OCI-LY1 (cell line): ENCODE results near the gene ZNF470.

ENCODE experiments used
- H2AFZ ChIP-seq: fragments of 200-600 bp; sonication (generic), shearing (Covaris generic); 2 replicates; pipeline ENCODE4 v1.6.0; 2014; ENCODE audit warnings: antibody characterized with exemption, mild to moderate bottlenecking, low read length
- H3F3A ChIP-seq: fragments of 200-600 bp; sonication (generic), shearing (Covaris generic); 2 replicates; pipeline ENCODE4 v1.6.0; 2014; ENCODE audit warnings: mild to moderate bottlenecking, antibody characterized with exemption, low read length, moderate library complexity; ENCODE audit not compliant: insufficient read depth
- H3K27ac ChIP-seq: fragments of 200-600 bp; sonication (generic); 2 replicates; pipeline ENCODE4 v1.5.1; 2014; ENCODE audit warnings: low read length, mixed run types, mild to moderate bottlenecking, low read depth; ENCODE audit not compliant: poor library complexity, severe bottlenecking
- H3K27me3 ChIP-seq: fragments of 200-600 bp; sonication (generic); 2 replicates; pipeline ENCODE4 v1.6.0; 2014; ENCODE audit warnings: antibody characterized with exemption, mild to moderate bottlenecking, low read length, moderate library complexity; ENCODE audit not compliant: insufficient read depth
- H3K36me3 ChIP-seq: fragments of 200-600 bp; sonication (generic); 2 replicates; pipeline ENCODE4 v1.6.1; 2014; ENCODE audit warnings: mild to moderate bottlenecking, antibody characterized with exemption, low read length, moderate library complexity, mixed read lengths; ENCODE audit not compliant: insufficient read depth
- H3K4me1 ChIP-seq: fragments of 200-600 bp; sonication (generic); 2 replicates; pipeline ENCODE4 v1.5.1; 2014; ENCODE audit warnings: mild to moderate bottlenecking, low read length, moderate library complexity; ENCODE audit not compliant: insufficient read depth, severe bottlenecking
- H3K4me2 ChIP-seq: fragments of 200-600 bp; sonication (generic), shearing (Covaris generic); 2 replicates; pipeline ENCODE4 v1.6.1; 2014; ENCODE audit warnings: low read length
- H3K4me3 ChIP-seq: fragments of 200-600 bp; sonication (generic); 2 replicates; pipeline ENCODE4 v1.5.1; 2014; ENCODE audit warnings: low read length, low read depth, mild to moderate bottlenecking, mixed read lengths; ENCODE audit not compliant: poor library complexity, severe bottlenecking
- H3K79me2 ChIP-seq: fragments of 200-600 bp; shearing (Covaris generic); 2 replicates; pipeline ENCODE4 v1.6.1; 2016; ENCODE audit warnings: mixed run types, low read length, mixed read lengths; ENCODE audit not compliant: insufficient read depth
- H3K9ac ChIP-seq: fragments of 200-600 bp; sonication (generic), shearing (Covaris generic); 2 replicates; pipeline ENCODE4 v1.6.1; 2014; ENCODE audit warnings: mild to moderate bottlenecking, low read length, mixed read lengths
- H3K9me2 ChIP-seq: fragments of 200-600 bp; sonication (generic), shearing (Covaris generic); 2 replicates; pipeline ENCODE4 v1.6.1; 2014; ENCODE audit warnings: low read depth, mild to moderate bottlenecking, low read length, mixed read lengths
- H3K9me3 ChIP-seq: fragments of 200-600 bp; shearing (Covaris generic); 2 replicates; pipeline ENCODE4 v1.6.1; 2014; ENCODE audit warnings: low read length, mixed read lengths
- H4K20me1 ChIP-seq: fragments of 200-600 bp; sonication (generic), shearing (Covaris generic); 2 replicates; pipeline ENCODE4 v1.6.0; 2016; ENCODE audit warnings: mild to moderate bottlenecking, low read length; ENCODE audit not compliant: insufficient read depth
- CTCF ChIP-seq: fragments of 200-600 bp; sonication (generic), shearing (Covaris generic); IDR thresholded peaks from 2 replicates; pipeline ENCODE4 v1.5.1; 2017; ENCODE audit warnings: mild to moderate bottlenecking, antibody characterized with exemption, low read length, moderate library complexity, mixed read lengths
- EZH2 ChIP-seq: fragments of 200-600 bp; sonication (generic), shearing (Covaris generic); IDR thresholded peaks from 2 replicates; pipeline ENCODE4 v1.8.0; 2017; ENCODE audit warnings: borderline replicate concordance, mixed run types, mild to moderate bottlenecking, antibody characterized with exemption, low read length, moderate library complexity, mixed read lengths

The ZNF470 gene

GRCh38 chr19:56567274-56568120 is at the start of gene ZNF470:
Gene ZNF470 (plus strand): TSS chr19:56567468. CDS start chr19:56570312, 2,844 bp downstream.
- Histone ChIP-seq H3K9ac (no peak within 1 kb of the TSS), H3K36me3 (no peaks in the 10 kb centered on the region), H3K9me3 (0 out of 2 replicates have a peak, but pooled peaks cover 8% of the 10 kb centered on the region), H3K4me1 (no peaks in the 10 kb centered on the region), H4K20me1 (no peaks in the 10 kb centered on the region), H3K9me2 (no peaks in the 10 kb centered on the region), H3K4me3 (no peak within 1 kb of the TSS), H3K27me3 (no peaks in the 10 kb centered on the region), H3K27ac (no peak within 1 kb of the TSS), H2AFZ (no peak within 1 kb of the TSS), H3K4me2 (no peak within 1 kb of the TSS), H3F3A (no peaks in the 10 kb centered on the region), H3K79me2 (no peaks in the 10 kb centered on the region)
- TF ChIP-seq CTCF (no peak), EZH2 (no peak)

GRCh38 chr19:56525214-56525860 is 41.9 kb upstream of the ZNF470 start:
- Histone ChIP-seq H3K4me3 (no peak overlapping the region), H3K4me2 (no peak overlapping the region), H3K4me1 (no peaks in the 10 kb centered on the region), H3K9me2 (no peaks in the 10 kb centered on the region), H3K27ac (no peak overlapping the region), H4K20me1 (no peaks in the 10 kb centered on the region), H2AFZ (no peak overlapping the region), H3K9ac (no peak overlapping the region), H3F3A (no peaks in the 10 kb centered on the region), H3K79me2 (no peaks in the 10 kb centered on the region), H3K27me3 (no peaks in the 10 kb centered on the region), H3K36me3 (no peaks in the 10 kb centered on the region), H3K9me3 (peaks cover 30% of the 10 kb centered on the region)
- TF ChIP-seq EZH2 (no peak), CTCF (no peak)

- Histone ChIP-seq H3F3A (no peaks in the 10 kb centered on the region), H3K4me3 (no peak overlapping the region), H4K20me1 (no peaks in the 10 kb centered on the region), H3K79me2 (no peaks in the 10 kb centered on the region), H3K9me3 (no peaks in the 10 kb centered on the region), H2AFZ (no peak overlapping the region), H3K27ac (no peak overlapping the region), H3K4me2 (no peak overlapping the region), H3K4me1 (no peaks in the 10 kb centered on the region), H3K9me2 (no peaks in the 10 kb centered on the region), H3K9ac (no peak overlapping the region), H3K36me3 (no peaks in the 10 kb centered on the region), H3K27me3 (no peaks in the 10 kb centered on the region)
- no peak for TF ChIP-seq EZH2
- no peak for TF ChIP-seq CTCF
Observed at GRCh38 chr19:56537442-56537841, 29.8 kb upstream of the ZNF470 start.
